ENCODE data around the gene TMPRSS9. TPM values are rescaled to one million over a fixed set of nuclear protein-coding genes. Genes with fewer than 3 reads are reported as not detected.

TMPRSS9 gene
- total RNA-seq, 1 donor from 2014 or later: not detected

GRCh38 chr19:2420490-2420889 is 60.4 kb downstream of the TMPRSS9 start:
- H3K27me3 Mint-ChIP-seq: no peaks in the 10 kb centered on the region
- CTCF ChIA-PET: no interaction called here
- H3K4me3 Mint-ChIP-seq: no peak overlapping the region
- H3K27ac Mint-ChIP-seq: no peak overlapping the region
- peaks cover 3% of the 10 kb centered on the region for H3K4me1 Mint-ChIP-seq
- peaks cover 10% of the 10 kb centered on the region for H3K36me3 Mint-ChIP-seq (ENCODE audit: low read depth)
- no peak for DNase-seq
- H3K9me3 Mint-ChIP-seq: no peaks in the 10 kb centered on the region
- ATAC-seq (ENCODE audit: low read depth): no peak
- no peak for TF ChIP-seq CTCF (IDR thresholded peaks at IDR 0.05)
- intact Hi-C loops (cut with micrococcal nuclease): no loop called here
- POLR2A ChIA-PET: no interaction called here

- no peak for ATAC-seq (ENCODE audit: low read depth)
- POLR2A ChIA-PET: interaction anchor here (0.6 kb wide), 2 partner anchors 57 to 372 kb away, joined by 3 to 4 read pairs; no protein-coding TSS in a partner anchor
- H3K4me1 Mint-ChIP-seq: peaks cover 12% of the 10 kb centered on the region
- peaks cover 11% of the 10 kb centered on the region for H3K36me3 Mint-ChIP-seq (ENCODE audit: low read depth)
- CTCF ChIA-PET: no interaction called here
- no peak overlapping the region for H3K4me3 Mint-ChIP-seq
- no peaks in the 10 kb centered on the region for H3K27me3 Mint-ChIP-seq
- intact Hi-C loops (cut with micrococcal nuclease): no loop called here
- H3K27ac Mint-ChIP-seq: no peak overlapping the region
- no peak for DNase-seq
- H3K9me3 Mint-ChIP-seq: no peaks in the 10 kb centered on the region
- TF ChIP-seq CTCF (IDR thresholded peaks at IDR 0.05): no peak
Observed at GRCh38 chr19:2421581-2422306, 61.7 kb downstream of the TMPRSS9 start.

GRCh38 chr19:2423071-2423914 is 63.2 kb downstream of the TMPRSS9 start:
- Mint-ChIP-seq H3K36me3 (ENCODE audit: low read depth) (peaks cover 13% of the 10 kb centered on the region), H3K4me1 (peaks cover 19% of the 10 kb centered on the region), H3K9me3 (no peaks in the 10 kb centered on the region), H3K27me3 (no peaks in the 10 kb centered on the region), H3K4me3 (no peak overlapping the region), H3K27ac (no peak overlapping the region)
- TF ChIP-seq CTCF (IDR thresholded peaks at IDR 0.05): no peak
- POLR2A ChIA-PET: interaction anchor here (0.6 to 1.3 kb wide), 2 partner anchors 34 to 84 kb away, joined by 3 read pairs; partner anchors contain the start of gene LMNB2
- DNase-seq (no peak), ATAC-seq (ENCODE audit: low read depth) (no peak)
- CTCF ChIA-PET: no interaction called here
- intact Hi-C loops (cut with micrococcal nuclease): no loop called here

- no peak for TF ChIP-seq CTCF (IDR thresholded peaks at IDR 0.05)
- Mint-ChIP-seq H3K27ac (no peak overlapping the region), H3K4me1 (peaks cover 21% of the 10 kb centered on the region), H3K27me3 (no peaks in the 10 kb centered on the region), H3K36me3 (ENCODE audit: low read depth) (peaks cover 13% of the 10 kb centered on the region), H3K9me3 (no peaks in the 10 kb centered on the region), H3K4me3 (no peak overlapping the region)
- DNase-seq (no peak), ATAC-seq (ENCODE audit: low read depth) (no peak)
- ChIA-PET CTCF (no interaction called here), POLR2A (interaction anchor here (0.7 kb wide), 1 partner anchor 126 kb away, joined by 7 read pairs; no protein-coding TSS in a partner anchor)
- intact Hi-C loops (cut with micrococcal nuclease): no loop called here
Observed at GRCh38 chr19:2423915-2424685, 64.0 kb downstream of the TMPRSS9 start.

Data from activated B cell treated with CpG ODN at 0.5 μM for 24 hours (primary cell).